Osteocyte (in vitro differentiated cells): ENCODE measurements around the gene CLEC2L. TPM values are rescaled to one million over a fixed set of nuclear protein-coding genes. Genes with fewer than 3 reads are reported as not detected.

ENCODE experiments used
- DNase-seq: peaks from one replicate; pipeline ENCODE4 v3.0.0; 2021; ENCODE audit warnings: mixed read lengths; ENCODE audit not compliant: unreplicated experiment; ENCODE audit errors: extremely low spot score
- H3K27ac Mint-ChIP-seq: one replicate; pipeline ENCODE4 v1.8.0; 2021; ENCODE audit warnings: mild to moderate bottlenecking, mixed read lengths; ENCODE audit not compliant: unreplicated experiment
- H3K27me3 Mint-ChIP-seq: one replicate; pipeline ENCODE4 v1.8.0; 2021; ENCODE audit warnings: mixed read lengths; ENCODE audit not compliant: unreplicated experiment
- H3K36me3 Mint-ChIP-seq: one replicate; pipeline ENCODE4 v1.8.0; 2021; ENCODE audit warnings: mixed read lengths; ENCODE audit not compliant: unreplicated experiment
- H3K4me1 Mint-ChIP-seq: one replicate; pipeline ENCODE4 v1.8.0; 2021; ENCODE audit warnings: mixed read lengths; ENCODE audit not compliant: unreplicated experiment
- H3K4me3 Mint-ChIP-seq: one replicate; pipeline ENCODE4 v1.8.0; 2021; ENCODE audit warnings: mild to moderate bottlenecking, moderate library complexity, mixed read lengths; ENCODE audit not compliant: unreplicated experiment
- H3K9me3 Mint-ChIP-seq: one replicate; pipeline ENCODE4 v1.8.0; 2021; ENCODE audit warnings: mixed read lengths; ENCODE audit not compliant: unreplicated experiment
- CTCF ChIP-seq: fragments of 200-600 bp; sonication (generic); IDR thresholded peaks from 2 replicates; pipeline ENCODE4 v1.5.0; 2021; ENCODE audit warnings: antibody characterized with exemption, mild to moderate bottlenecking, moderate library complexity
- total RNA-seq: library from RNA; stranded (reverse); gene quantifications from 2 replicates; pipeline ENCODE4 v1.2.1, GENCODE V29; 2021

The CLEC2L gene
- total RNA-seq, 1 donor from 2014 or later: not detected

GRCh38 chr7:139526578-139527544, 3.4 kb downstream of the CLEC2L start:
- no peak for TF ChIP-seq CTCF
- H3K36me3 Mint-ChIP-seq: no peaks in the 10 kb centered on the region
- H3K4me1 Mint-ChIP-seq: peaks cover 3% of the 10 kb centered on the region
- no peak overlapping the region for H3K27ac Mint-ChIP-seq
- H3K9me3 Mint-ChIP-seq: no peaks in the 10 kb centered on the region
- H3K4me3 Mint-ChIP-seq: no peak overlapping the region
- peaks cover 64% of the 10 kb centered on the region for H3K27me3 Mint-ChIP-seq
- no peak for DNase-seq

GRCh38 chr7:139531094-139531493, 7.6 kb downstream of the CLEC2L start:
- Mint-ChIP-seq H3K36me3 (no peaks in the 10 kb centered on the region), H3K27me3 (peaks cover 63% of the 10 kb centered on the region), H3K27ac (no peak overlapping the region), H3K4me1 (no peaks in the 10 kb centered on the region), H3K4me3 (no peak overlapping the region), H3K9me3 (no peaks in the 10 kb centered on the region)
- no peak for TF ChIP-seq CTCF
- no peak for DNase-seq

- no peak for TF ChIP-seq CTCF
- H3K27ac Mint-ChIP-seq: no peak overlapping the region
- H3K27me3 Mint-ChIP-seq: peaks cover 59% of the 10 kb centered on the region
- H3K9me3 Mint-ChIP-seq: no peaks in the 10 kb centered on the region
- no peaks in the 10 kb centered on the region for H3K4me1 Mint-ChIP-seq
- H3K4me3 Mint-ChIP-seq: no peak overlapping the region
- no peaks in the 10 kb centered on the region for H3K36me3 Mint-ChIP-seq
- no peak for DNase-seq
These were observed 9.2 kb downstream of the CLEC2L start for GRCh38 chr7:139532636-139533155.

- Mint-ChIP-seq H3K4me3 (no peak overlapping the region), H3K27ac (no peak overlapping the region), H3K27me3 (peaks cover 53% of the 10 kb centered on the region), H3K4me1 (no peaks in the 10 kb centered on the region), H3K36me3 (no peaks in the 10 kb centered on the region), H3K9me3 (no peaks in the 10 kb centered on the region)
- DNase-seq: no peak
- TF ChIP-seq CTCF: no peak
These were observed 10.6 kb downstream of the CLEC2L start for GRCh38 chr7:139534096-139534495.

- H3K9me3 Mint-ChIP-seq: no peaks in the 10 kb centered on the region
- DNase-seq: no peak
- no peak overlapping the region for H3K27ac Mint-ChIP-seq
- TF ChIP-seq CTCF: no peak
- H3K36me3 Mint-ChIP-seq: no peaks in the 10 kb centered on the region
- H3K4me1 Mint-ChIP-seq: no peaks in the 10 kb centered on the region
- no peak overlapping the region for H3K4me3 Mint-ChIP-seq
- peaks cover 54% of the 10 kb centered on the region for H3K27me3 Mint-ChIP-seq
These were observed 11.6 kb downstream of the CLEC2L start for GRCh38 chr7:139534966-139535651.
